ENCODE data around the gene DEFB129.

DNA sequence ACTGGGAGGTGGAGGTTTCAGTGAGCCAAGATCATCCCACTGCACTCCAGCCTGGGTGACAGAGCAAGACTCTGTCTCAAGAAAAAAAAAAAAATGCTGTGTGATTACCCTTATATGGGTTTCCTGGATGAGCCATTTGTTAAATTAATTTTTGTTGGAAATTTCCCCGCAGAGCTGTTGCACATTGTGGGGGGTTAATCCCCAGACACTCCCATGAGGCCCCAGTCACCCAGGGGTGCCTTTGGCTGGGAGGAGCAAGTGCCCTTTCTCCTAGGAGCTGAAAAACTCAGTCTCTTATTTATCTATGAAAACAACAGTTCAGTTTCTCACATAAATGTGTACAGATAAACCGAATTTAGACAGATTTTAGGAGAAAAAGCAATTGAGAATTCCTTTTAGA lies 25.7 kb downstream of the DEFB129 start:
- TF ChIP-seq, protein P1, sequence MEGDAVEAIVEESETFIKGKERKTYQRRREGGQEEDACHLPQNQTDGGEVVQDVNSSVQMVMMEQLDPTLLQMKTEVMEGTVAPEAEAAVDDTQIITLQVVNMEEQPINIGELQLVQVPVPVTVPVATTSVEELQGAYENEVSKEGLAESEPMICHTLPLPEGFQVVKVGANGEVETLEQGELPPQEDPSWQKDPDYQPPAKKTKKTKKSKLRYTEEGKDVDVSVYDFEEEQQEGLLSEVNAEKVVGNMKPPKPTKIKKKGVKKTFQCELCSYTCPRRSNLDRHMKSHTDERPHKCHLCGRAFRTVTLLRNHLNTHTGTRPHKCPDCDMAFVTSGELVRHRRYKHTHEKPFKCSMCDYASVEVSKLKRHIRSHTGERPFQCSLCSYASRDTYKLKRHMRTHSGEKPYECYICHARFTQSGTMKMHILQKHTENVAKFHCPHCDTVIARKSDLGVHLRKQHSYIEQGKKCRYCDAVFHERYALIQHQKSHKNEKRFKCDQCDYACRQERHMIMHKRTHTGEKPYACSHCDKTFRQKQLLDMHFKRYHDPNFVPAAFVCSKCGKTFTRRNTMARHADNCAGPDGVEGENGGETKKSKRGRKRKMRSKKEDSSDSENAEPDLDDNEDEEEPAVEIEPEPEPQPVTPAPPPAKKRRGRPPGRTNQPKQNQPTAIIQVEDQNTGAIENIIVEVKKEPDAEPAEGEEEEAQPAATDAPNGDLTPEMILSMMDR (optimal IDR thresholded peaks at IDR 0.05 in 1 of 3, IDR thresholded peaks at IDR 0.05 in 1 of 3, conservative IDR thresholded peaks at IDR 0.05 in 1 of 3; ENCODE audit: extremely low read depth in 1 of 3, insufficient read depth in 2 of 3, low read length in 3 of 3): no peak
- TF ChIP-seq EZH2 (IDR thresholded peaks at IDR 0.05; ENCODE audit: low read length): no peak
